Astrocyte of the cerebellum (primary cell): ENCODE results near the gene ABCD3.

Experiments used
- DNase-seq: peaks from one replicate; pipeline ENCODE4 v3.0.0-alpha.2; 2011; ENCODE audit warnings: low read depth
- H3K4me3 ChIP-seq: 2 replicates; pipeline ENCODE4 v1.5.1; 2011; ENCODE audit warnings: mild to moderate bottlenecking, low read depth, low read length, moderate library complexity
- in situ Hi-C: cut with HindIII; loops from 2 replicates; pipeline ENCODE4 v1.10.0; 2017; ENCODE audit warnings: low sequenced_read_pairs
- TF ChIP-seq, protein P1 (sequence below): IDR thresholded peaks from 2 replicates; pipeline ENCODE4 v1.5.1; 2012; ENCODE audit warnings: low read length, low read depth, moderate library complexity, mild to moderate bottlenecking; ENCODE audit errors: missing control alignments

Gene ABCD3

GRCh38 chr1:94524531-94524930, 106.3 kb downstream of the ABCD3 start:
- no peak for DNase-seq
- in situ Hi-C loops: no loop called here
- TF ChIP-seq, protein P1, sequence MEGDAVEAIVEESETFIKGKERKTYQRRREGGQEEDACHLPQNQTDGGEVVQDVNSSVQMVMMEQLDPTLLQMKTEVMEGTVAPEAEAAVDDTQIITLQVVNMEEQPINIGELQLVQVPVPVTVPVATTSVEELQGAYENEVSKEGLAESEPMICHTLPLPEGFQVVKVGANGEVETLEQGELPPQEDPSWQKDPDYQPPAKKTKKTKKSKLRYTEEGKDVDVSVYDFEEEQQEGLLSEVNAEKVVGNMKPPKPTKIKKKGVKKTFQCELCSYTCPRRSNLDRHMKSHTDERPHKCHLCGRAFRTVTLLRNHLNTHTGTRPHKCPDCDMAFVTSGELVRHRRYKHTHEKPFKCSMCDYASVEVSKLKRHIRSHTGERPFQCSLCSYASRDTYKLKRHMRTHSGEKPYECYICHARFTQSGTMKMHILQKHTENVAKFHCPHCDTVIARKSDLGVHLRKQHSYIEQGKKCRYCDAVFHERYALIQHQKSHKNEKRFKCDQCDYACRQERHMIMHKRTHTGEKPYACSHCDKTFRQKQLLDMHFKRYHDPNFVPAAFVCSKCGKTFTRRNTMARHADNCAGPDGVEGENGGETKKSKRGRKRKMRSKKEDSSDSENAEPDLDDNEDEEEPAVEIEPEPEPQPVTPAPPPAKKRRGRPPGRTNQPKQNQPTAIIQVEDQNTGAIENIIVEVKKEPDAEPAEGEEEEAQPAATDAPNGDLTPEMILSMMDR: no peak
- H3K4me3 ChIP-seq: no peak overlapping the region

- in situ Hi-C loops: loop anchor here (25.0 kb wide), 1 partner anchor 261 kb away; no protein-coding TSS in a partner anchor
- DNase-seq: no peak
- TF ChIP-seq, protein P1: no peak
- H3K4me3 ChIP-seq: no peak overlapping the region
These were observed 108.2 kb downstream of the ABCD3 start for GRCh38 chr1:94526152-94526980.

GRCh38 chr1:94527447-94528031, 109.3 kb downstream of the ABCD3 start:
- DNase-seq: no peak
- TF ChIP-seq, protein P1: peak; percentile 5
- in situ Hi-C loops: loop anchor here (25.0 kb wide), 1 partner anchor 260 kb away; no protein-coding TSS in a partner anchor
- no peak overlapping the region for H3K4me3 ChIP-seq

GRCh38 chr1:94528299-94528698, 110.1 kb downstream of the ABCD3 start:
- H3K4me3 ChIP-seq: no peak overlapping the region
- in situ Hi-C loops: loop anchor here (25.0 kb wide), 1 partner anchor 259 kb away; no protein-coding TSS in a partner anchor
- TF ChIP-seq, protein P1: no peak
- DNase-seq: no peak

DNA sequence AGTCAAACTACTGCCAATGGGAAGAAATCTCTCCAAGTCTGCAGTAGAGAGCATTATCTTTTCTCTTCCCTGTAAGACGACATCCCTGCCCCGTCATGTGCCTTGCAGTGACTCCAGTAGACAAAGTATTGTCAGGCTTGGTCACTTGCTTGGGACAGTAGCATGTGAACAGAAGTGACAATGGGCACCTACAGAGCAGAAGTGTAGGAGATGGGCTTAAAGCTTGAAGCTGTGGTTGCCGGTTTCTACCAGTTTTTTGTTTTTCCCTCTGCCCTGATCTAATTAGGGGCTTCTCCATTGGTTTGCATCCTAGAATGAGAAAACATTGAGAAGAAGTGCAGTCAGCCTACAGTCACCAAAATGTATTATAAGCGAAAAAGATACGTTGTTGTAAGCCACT, 110.6 kb downstream of the ABCD3 start:
- in situ Hi-C loops: loop anchor here (25.0 kb wide), 1 partner anchor 258 kb away; no protein-coding TSS in a partner anchor
- DNase-seq: no peak
- no peak overlapping the region for H3K4me3 ChIP-seq
- TF ChIP-seq, protein P1: no peak

- TF ChIP-seq, protein P1: no peak
- DNase-seq: no peak
- in situ Hi-C loops: loop anchor here (25.0 kb wide), 1 partner anchor 258 kb away; no protein-coding TSS in a partner anchor
- no peak overlapping the region for H3K4me3 ChIP-seq
These were observed 111.2 kb downstream of the ABCD3 start for GRCh38 chr1:94529416-94529815.
